ENCODE measurements around the gene SIGLEC12. TPM values are rescaled to one million over a fixed set of nuclear protein-coding genes. Genes with fewer than 3 reads are reported as not detected.

The SIGLEC12 gene
- polyA plus RNA-seq, 2 of the 4 experiments (the other 2 are of a cell fraction) = not detected

DNA sequence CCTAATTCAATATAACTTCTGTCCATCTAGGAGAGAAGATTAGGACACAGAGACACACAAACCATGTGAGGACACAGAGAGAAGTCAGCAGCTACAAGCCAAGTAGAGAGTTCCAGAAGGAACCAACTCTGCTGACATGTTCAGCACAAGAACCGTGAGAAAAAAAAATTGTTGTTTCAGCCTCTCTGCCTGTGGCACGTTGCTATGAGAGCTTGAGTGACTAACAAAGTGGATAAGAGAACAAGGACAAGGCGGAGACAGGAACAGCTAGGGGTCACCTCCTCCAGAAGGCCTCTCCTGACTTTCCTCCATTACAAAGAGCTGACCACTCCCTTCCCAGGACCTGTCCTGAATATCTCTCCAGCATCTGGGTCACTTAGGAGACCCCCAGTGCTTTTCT, 5.6 kb upstream of the SIGLEC12 start:
- no peak for FAIRE-seq
- CTCF ChIA-PET = interaction anchor here (0.7 to 1.6 kb wide), 2 partner anchors 8 to 35 kb away, joined by 3 to 4 read pairs; no protein-coding TSS in a partner anchor

DNA sequence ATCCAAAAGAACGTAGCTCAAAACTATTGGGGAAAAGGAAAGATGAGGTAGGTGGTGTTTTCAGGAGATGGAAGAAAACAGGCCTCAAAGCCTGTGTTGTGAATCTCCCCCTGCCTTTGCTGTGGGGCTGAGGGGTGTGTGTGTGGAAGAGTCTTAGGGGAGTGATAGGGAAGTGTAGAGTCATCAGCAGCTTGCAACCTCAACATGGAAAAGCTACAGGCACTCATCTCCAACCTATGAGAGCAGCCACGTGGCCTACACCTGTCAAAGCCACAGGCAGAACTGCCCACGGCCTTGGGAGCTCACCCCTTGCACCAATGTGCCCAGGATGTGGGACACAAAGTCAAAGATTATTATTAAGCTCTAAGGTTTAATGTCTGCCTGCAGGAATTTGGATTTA, 4.3 kb upstream of the SIGLEC12 start:
- POLR2A ChIA-PET = no interaction called here

More for the DNA sequence above, 5.6 kb upstream of the SIGLEC12 start:
- no peaks in the 10 kb centered on the region; the same call in 2 of the 3 replicates for H3K9me3 ChIP-seq
- no peak for DNase-seq (ENCODE audit: low read depth in 1 of 2, low spot score in 1 of 2)
- H3K4me1 ChIP-seq = no peaks in the 10 kb centered on the region
- no peak for ATAC-seq
- H3K4me2 ChIP-seq = no peak overlapping the region
- H3K4me3 ChIP-seq = no peak overlapping the region
- no peak for TF ChIP-seq MAFK (IDR thresholded peaks at IDR 0.05; ENCODE audit: partially characterized antibody)
- TF ChIP-seq JUN (IDR thresholded peaks at IDR 0.05) = no peak
- TF ChIP-seq RCOR1 (IDR thresholded peaks at IDR 0.05; ENCODE audit: low read depth, low read length) = no peak
- no peak for TF ChIP-seq CBX2 (IDR thresholded peaks at IDR 0.05; ENCODE audit: borderline replicate concordance, low read depth)
- TF ChIP-seq TP53 (CRISPR knock-in tag; IDR thresholded peaks at IDR 0.05) = no peak
- no peak for TF ChIP-seq HEYL (CRISPR knock-in tag; IDR thresholded peaks at IDR 0.05)
- TF ChIP-seq, protein P1, sequence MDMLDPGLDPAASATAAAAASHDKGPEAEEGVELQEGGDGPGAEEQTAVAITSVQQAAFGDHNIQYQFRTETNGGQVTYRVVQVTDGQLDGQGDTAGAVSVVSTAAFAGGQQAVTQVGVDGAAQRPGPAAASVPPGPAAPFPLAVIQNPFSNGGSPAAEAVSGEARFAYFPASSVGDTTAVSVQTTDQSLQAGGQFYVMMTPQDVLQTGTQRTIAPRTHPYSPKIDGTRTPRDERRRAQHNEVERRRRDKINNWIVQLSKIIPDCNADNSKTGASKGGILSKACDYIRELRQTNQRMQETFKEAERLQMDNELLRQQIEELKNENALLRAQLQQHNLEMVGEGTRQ (IDR thresholded peaks at IDR 0.05) = no peak
- no peak for TF ChIP-seq CHD4 (IDR thresholded peaks at IDR 0.05; ENCODE audit: borderline replicate concordance)
- TF ChIP-seq NFE2L2 (conservative IDR thresholded peaks at IDR 0.05; ENCODE audit: low read length) = no peak
- TF ChIP-seq EP300 (IDR thresholded peaks at IDR 0.05) = no peak
- no peak for TF ChIP-seq SREBF2 (IDR thresholded peaks at IDR 0.05)
- TF ChIP-seq, protein P2, sequence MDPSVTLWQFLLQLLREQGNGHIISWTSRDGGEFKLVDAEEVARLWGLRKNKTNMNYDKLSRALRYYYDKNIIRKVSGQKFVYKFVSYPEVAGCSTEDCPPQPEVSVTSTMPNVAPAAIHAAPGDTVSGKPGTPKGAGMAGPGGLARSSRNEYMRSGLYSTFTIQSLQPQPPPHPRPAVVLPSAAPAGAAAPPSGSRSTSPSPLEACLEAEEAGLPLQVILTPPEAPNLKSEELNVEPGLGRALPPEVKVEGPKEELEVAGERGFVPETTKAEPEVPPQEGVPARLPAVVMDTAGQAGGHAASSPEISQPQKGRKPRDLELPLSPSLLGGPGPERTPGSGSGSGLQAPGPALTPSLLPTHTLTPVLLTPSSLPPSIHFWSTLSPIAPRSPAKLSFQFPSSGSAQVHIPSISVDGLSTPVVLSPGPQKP (IDR thresholded peaks at IDR 0.05; ENCODE audit: low read depth, low read length) = no peak
- TF ChIP-seq EHMT2 (IDR thresholded peaks at IDR 0.05; ENCODE audit: low read depth) = no peak
- no peak overlapping the region for H3K27ac ChIP-seq
- POLR2A ChIA-PET = no interaction called here
- 1% methylated on average over 3 of the region's 3 CpGs for WGBS (ENCODE audit: missing lambda C conversion rate)

DNA sequence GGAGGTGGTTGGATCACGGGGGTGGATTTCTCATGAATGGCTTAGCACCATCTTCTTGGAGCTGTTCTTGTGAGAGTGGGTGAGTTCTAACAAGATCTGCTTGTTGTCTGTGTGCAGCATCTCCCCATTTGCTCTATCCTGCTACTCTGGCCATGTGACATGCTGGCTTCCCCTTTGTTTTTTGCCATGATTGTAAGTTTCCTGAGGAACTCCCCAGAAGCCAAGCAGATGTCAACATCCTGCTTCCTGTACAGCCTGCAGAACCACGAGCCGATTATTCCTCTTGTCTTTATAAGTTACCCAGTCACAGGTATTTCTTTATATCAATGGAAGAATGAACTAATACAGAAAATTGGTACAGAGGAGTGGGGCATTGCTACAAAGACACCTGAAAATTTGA, 2.3 kb upstream of the SIGLEC12 start:
- DNase-seq (ENCODE audit: low read depth in 1 of 2, low spot score in 1 of 2) (no peak), FAIRE-seq (no peak), ATAC-seq (no peak)
- ChIA-PET CTCF (interaction anchor here (2.0 to 2.4 kb wide), 2 partner anchors 11 to 82 kb away, joined by 6 to 14 read pairs; no protein-coding TSS in a partner anchor), POLR2A (no interaction called here)
- Histone ChIP-seq H3K27ac (no peak overlapping the region), H3K4me1 (no peaks in the 10 kb centered on the region), H3K9me3 (peaks cover 6% of the 10 kb centered on the region), H3K4me2 (no peak overlapping the region), H3K4me3 (no peak overlapping the region)
- 3% methylated on average over 3 of the region's 3 CpGs for WGBS (ENCODE audit: missing lambda C conversion rate)
- TF ChIP-seq EP300 (IDR thresholded peaks at IDR 0.05) (no peak), KDM1A (IDR thresholded peaks at IDR 0.05; ENCODE audit: low read depth) (no peak)
- TF ChIP-seq, protein P3, sequence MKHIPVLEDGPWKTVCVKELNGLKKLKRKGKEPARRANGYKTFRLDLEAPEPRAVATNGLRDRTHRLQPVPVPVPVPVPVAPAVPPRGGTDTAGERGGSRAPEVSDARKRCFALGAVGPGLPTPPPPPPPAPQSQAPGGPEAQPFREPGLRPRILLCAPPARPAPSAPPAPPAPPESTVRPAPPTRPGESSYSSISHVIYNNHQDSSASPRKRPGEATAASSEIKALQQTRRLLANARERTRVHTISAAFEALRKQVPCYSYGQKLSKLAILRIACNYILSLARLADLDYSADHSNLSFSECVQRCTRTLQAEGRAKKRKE (CRISPR knock-in tag; IDR thresholded peaks at IDR 0.05; ENCODE audit: low read depth) = no peak

More for the DNA sequence above, 4.3 kb upstream of the SIGLEC12 start:
- WGBS (ENCODE audit: missing lambda C conversion rate) = 0% methylated on average over 3 of the region's 3 CpGs
- ATAC-seq = no peak
- no peak for DNase-seq (ENCODE audit: low read depth in 1 of 2, low spot score in 1 of 2)
- no peak overlapping the region for H3K27ac ChIP-seq
- H3K9me3 ChIP-seq = no peaks in the 10 kb centered on the region; the same call in 2 of the 3 replicates
- TF ChIP-seq CEBPB (IDR thresholded peaks at IDR 0.05) = no peak
- no peak for TF ChIP-seq SMC3 (IDR thresholded peaks at IDR 0.05)
- TF ChIP-seq HOXB5 (CRISPR knock-in tag; IDR thresholded peaks at IDR 0.05) = no peak
- H3K4me3 ChIP-seq = no peak overlapping the region
- no peak for FAIRE-seq
- CTCF ChIA-PET = interaction anchor here (1.0 to 1.6 kb wide), 3 partner anchors 8 to 33 kb away, joined by 4 read pairs; no protein-coding TSS in a partner anchor
- no peak overlapping the region for H3K4me2 ChIP-seq
- no peaks in the 10 kb centered on the region for H3K4me1 ChIP-seq

DNA sequence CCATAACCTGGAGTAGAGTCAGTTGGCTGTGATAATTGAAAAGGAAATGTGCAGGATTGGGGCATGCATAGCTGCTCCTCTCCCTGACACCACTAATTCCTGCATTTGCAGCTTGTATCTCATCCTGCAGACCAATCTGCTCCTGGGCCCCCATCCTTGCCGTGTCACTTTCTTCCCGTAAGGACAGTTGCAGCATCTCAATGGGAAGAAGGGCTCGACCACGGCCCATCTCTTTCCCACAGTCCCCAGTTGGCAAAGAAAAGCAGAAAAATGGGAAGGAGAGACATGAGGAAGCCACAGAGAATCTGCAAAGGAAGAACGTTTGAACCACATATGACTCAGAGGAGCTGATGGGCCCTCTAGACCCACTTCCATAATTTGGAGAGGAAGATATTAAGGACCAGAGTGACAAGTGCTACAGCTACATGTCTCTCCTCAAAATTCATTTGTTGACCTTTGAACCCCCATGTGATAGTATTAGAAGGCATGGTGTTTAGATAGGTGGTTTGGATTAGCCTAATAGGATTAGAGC, 1.8 kb upstream of the SIGLEC12 start:
- ATAC-seq (no peak), FAIRE-seq (no peak), DNase-seq (ENCODE audit: low read depth in 1 of 2, low spot score in 1 of 2) (no peak)
- Histone ChIP-seq H3K4me3 (no peak overlapping the region), H3K9me3 (peaks cover 6% of the 10 kb centered on the region), H3K4me2 (no peak overlapping the region), H3K4me1 (no peaks in the 10 kb centered on the region), H3K27ac (no peak overlapping the region)
- WGBS (ENCODE audit: missing lambda C conversion rate) = 12% methylated on average over 5 of the region's 5 CpGs
- CTCF ChIA-PET = interaction anchor here (2.0 to 2.4 kb wide), 2 partner anchors 12 to 82 kb away, joined by 6 to 14 read pairs; no protein-coding TSS in a partner anchor
- POLR2A ChIA-PET = no interaction called here
- TF ChIP-seq, protein P4, sequence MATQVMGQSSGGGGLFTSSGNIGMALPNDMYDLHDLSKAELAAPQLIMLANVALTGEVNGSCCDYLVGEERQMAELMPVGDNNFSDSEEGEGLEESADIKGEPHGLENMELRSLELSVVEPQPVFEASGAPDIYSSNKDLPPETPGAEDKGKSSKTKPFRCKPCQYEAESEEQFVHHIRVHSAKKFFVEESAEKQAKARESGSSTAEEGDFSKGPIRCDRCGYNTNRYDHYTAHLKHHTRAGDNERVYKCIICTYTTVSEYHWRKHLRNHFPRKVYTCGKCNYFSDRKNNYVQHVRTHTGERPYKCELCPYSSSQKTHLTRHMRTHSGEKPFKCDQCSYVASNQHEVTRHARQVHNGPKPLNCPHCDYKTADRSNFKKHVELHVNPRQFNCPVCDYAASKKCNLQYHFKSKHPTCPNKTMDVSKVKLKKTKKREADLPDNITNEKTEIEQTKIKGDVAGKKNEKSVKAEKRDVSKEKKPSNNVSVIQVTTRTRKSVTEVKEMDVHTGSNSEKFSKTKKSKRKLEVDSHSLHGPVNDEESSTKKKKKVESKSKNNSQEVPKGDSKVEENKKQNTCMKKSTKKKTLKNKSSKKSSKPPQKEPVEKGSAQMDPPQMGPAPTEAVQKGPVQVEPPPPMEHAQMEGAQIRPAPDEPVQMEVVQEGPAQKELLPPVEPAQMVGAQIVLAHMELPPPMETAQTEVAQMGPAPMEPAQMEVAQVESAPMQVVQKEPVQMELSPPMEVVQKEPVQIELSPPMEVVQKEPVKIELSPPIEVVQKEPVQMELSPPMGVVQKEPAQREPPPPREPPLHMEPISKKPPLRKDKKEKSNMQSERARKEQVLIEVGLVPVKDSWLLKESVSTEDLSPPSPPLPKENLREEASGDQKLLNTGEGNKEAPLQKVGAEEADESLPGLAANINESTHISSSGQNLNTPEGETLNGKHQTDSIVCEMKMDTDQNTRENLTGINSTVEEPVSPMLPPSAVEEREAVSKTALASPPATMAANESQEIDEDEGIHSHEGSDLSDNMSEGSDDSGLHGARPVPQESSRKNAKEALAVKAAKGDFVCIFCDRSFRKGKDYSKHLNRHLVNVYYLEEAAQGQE (IDR thresholded peaks at IDR 0.05) = no peak
- TF ChIP-seq NPAS2 (CRISPR knock-in tag; IDR thresholded peaks at IDR 0.05; ENCODE audit: borderline replicate concordance) (no peak), CBX2 (IDR thresholded peaks at IDR 0.05; ENCODE audit: borderline replicate concordance, low read depth) (no peak), TFCP2L1 (CRISPR knock-in tag; IDR thresholded peaks at IDR 0.05) (no peak)
- TF ChIP-seq, protein P5, sequence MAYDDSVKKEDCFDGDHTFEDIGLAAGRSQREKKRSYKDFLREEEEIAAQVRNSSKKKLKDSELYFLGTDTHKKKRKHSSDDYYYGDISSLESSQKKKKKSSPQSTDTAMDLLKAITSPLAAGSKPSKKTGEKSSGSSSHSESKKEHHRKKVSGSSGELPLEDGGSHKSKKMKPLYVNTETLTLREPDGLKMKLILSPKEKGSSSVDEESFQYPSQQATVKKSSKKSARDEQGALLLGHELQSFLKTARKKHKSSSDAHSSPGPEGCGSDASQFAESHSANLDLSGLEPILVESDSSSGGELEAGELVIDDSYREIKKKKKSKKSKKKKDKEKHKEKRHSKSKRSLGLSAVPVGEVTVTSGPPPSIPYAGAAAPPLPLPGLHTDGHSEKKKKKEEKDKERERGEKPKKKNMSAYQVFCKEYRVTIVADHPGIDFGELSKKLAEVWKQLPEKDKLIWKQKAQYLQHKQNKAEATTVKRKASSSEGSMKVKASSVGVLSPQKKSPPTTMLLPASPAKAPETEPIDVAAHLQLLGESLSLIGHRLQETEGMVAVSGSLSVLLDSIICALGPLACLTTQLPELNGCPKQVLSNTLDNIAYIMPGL (CRISPR knock-in tag; IDR thresholded peaks at IDR 0.05; ENCODE audit: borderline replicate concordance) = no peak
